Adrenal gland (tissue), 12 donors: ENCODE data around the gene AP1AR. TPM values are rescaled to one million over a fixed set of nuclear protein-coding genes. Genes with fewer than 3 reads are reported as not detected.
"Not testable (repeated sequence)": the region's sequence is repeated elsewhere in the genome, so short reads cannot be mapped to it uniquely, and the experiment has no call there.

Experiments used
- DNase-seq, 7 donors: peaks; one replicate each; pipeline ENCODE4 v3.0.0-alpha.2; 2019 to 2020
- H3K27ac ChIP-seq, 5 donors: fragments of 200-600 bp; sonication (generic) in 4 of 5; 1 replicate in 3 of 5; 2 replicates in 2 of 5; pipeline versions ENCODE4 v1.5.1 to v1.8.0; 2016 to 2020; ENCODE audit warnings: mild to moderate bottlenecking in 1 of 5
- H3K27me3 ChIP-seq: fragments of 200-600 bp; 2 replicates; pipeline ENCODE4 v1.8.0; 2021
- H3K36me3 ChIP-seq, 2 donors: fragments of 200-600 bp; replicated peaks in 1 of 2; 1 replicate in 1 of 2; 2 replicates in 1 of 2; pipeline versions ENCODE4 v1.5.1 to v1.8.0; 2018 to 2022
- H3K4me1 ChIP-seq, 2 donors: fragments of 200-600 bp; replicated peaks in 1 of 2; 1 replicate in 1 of 2; 2 replicates in 1 of 2; pipeline versions ENCODE4 v1.5.1 to v1.8.0; 2018 to 2021
- H3K4me3 ChIP-seq, 4 donors: fragments of 200-600 bp; sonication (generic) in 3 of 4; one replicate each; pipeline ENCODE4 v1.5.1; 2016 to 2018
- H3K9me3 ChIP-seq, 3 donors: fragments of 200-600 bp; sonication (generic) in 1 of 3; replicated peaks in 1 of 3; 1 replicate in 2 of 3; 2 replicates in 1 of 3; pipeline versions ENCODE4 v1.5.1 to v1.8.0; 2016 to 2021
- CTCF ChIP-seq, 6 experiments: fragments of 450-650 bp in 4 of 6; fragments of 200-600 bp in 2 of 6; sonication (generic) in 1 of 6; IDR thresholded peaks; 1 replicate in 5 of 6; 2 replicates in 1 of 6; pipeline versions ENCODE4 v1.5.1 to v1.8.0; 2016 to 2021; ENCODE audit warnings: antibody characterized with exemption in 6 of 6, mild to moderate bottlenecking in 2 of 6, moderate library complexity in 1 of 6
- POLR2A ChIP-seq, 2 donors: fragments of 450-650 bp; IDR thresholded peaks; one replicate each; pipeline ENCODE4 v1.6.1; 2017; ENCODE audit warnings: antibody characterized with exemption in 2 of 2, mild to moderate bottlenecking in 2 of 2, moderate library complexity in 1 of 2
- WGBS, 4 donors: extraction: QIAGEN DNeasy Blood & Tissue Kit in 2 of 4; methylation state at CpG; one replicate each; pipeline versions ENCODE4 v1.1.5 to v1.1.7; 2013 to 2017; 5-methylcytosine and 5-hydroxymethylcytosine counted together
- intact Hi-C, 2 donors: fragments of 100-400 bp; cut with DNase I; formaldehyde crosslinking; loops; one replicate each; pipeline versions ENCODE4 v1.14.1 to v1.15.0; 2022 to 2023
- polyA plus RNA-seq, 3 donors: library from polyadenylated mRNA; stranded (reverse); fragments of 200-250 nt in 2 of 3; fragments of 350-450 nt in 1 of 3; fragmentation: Illumina TruSeq in 1 of 3; extraction: RNeasy Lipid Tissue Mini Kit (QIAGEN cat#74804) in 1 of 3; gene quantifications; one replicate each; pipeline ENCODE4 v1.2.3, GENCODE V29; 2013 to 2014
- total RNA-seq, 9 donors: library from RNA; depleted of rRNA in 4 of 9; stranded (reverse); fragments of >200 nt in 4 of 9; fragments of 120-200 nt in 1 of 9; fragmentation: NEBNext Ultra II Directional in 1 of 9; extraction: Animal tissue kit (Norgen Biotek cat#: 25700) in 1 of 9; gene quantifications; one replicate each; pipeline versions ENCODE4 v1.1.0 to v1.2.4, GENCODE V29; 2013 to 2023
- donor health status: healthy with polysubstance abuse.
- donor health status: Bipolar disorder and iron deficiency.
- donor health status: DM: yes; HTN: yes; CAD: no.
- donor health status: DM: no; HTN: no; CAD: no.
- donor health status: DM: no; HTN: no; CAD: no.
- donor health status: DM: yes; HTN: yes; CAD: no.

AP1AR gene
- total and polyA plus RNA-seq, 12 donors: 7.3 to 30.1 (median 19.6) TPM

GRCh38 chr4:112299721-112300120 lies 68.1 kb downstream of the AP1AR start:
- no peak for DNase-seq
- no peak for TF ChIP-seq POLR2A (IDR thresholded peaks at IDR 0.05)
- TF ChIP-seq CTCF (IDR thresholded peaks at IDR 0.05): no peak
- Histone ChIP-seq H3K4me3 (no peak overlapping the region), H3K27ac (no peak overlapping the region), H3K27me3 (no peaks in the 10 kb centered on the region), H3K9me3 (no peaks in the 10 kb centered on the region), H3K36me3 (no peaks in the 10 kb centered on the region), H3K4me1 (peaks cover 0 to 17% of the 10 kb centered on the region in 2 donors)
- intact Hi-C loops: no loop called here
- 84 to 86% (median 85%) methylated on average over 4 of the region's 4 CpGs for WGBS, 4 donors

- no peaks in the 10 kb centered on the region for H3K9me3 ChIP-seq
- intact Hi-C loops: no loop called here
- peaks cover 0 to 8% of the 10 kb centered on the region in 2 donors for H3K4me1 ChIP-seq
- no peak overlapping the region for H3K27ac ChIP-seq
- no peaks in the 10 kb centered on the region for H3K27me3 ChIP-seq
- H3K4me3 ChIP-seq: no peak overlapping the region
- WGBS, 4 donors: 78 to 92% (median 84%) methylated on average over 5 of the region's 5 CpGs
- H3K36me3 ChIP-seq: no peaks in the 10 kb centered on the region
- TF ChIP-seq CTCF (IDR thresholded peaks at IDR 0.05): no peak
- no peak for TF ChIP-seq POLR2A (IDR thresholded peaks at IDR 0.05)
- DNase-seq: no peak
Observed at GRCh38 chr4:112302320-112303274, 71.0 kb downstream of the AP1AR start.

- intact Hi-C loops, H3K4me3 ChIP-seq, DNase-seq, H3K27ac ChIP-seq, H3K36me3 ChIP-seq, H3K9me3 ChIP-seq, H3K4me1 ChIP-seq, H3K27me3 ChIP-seq: not testable (repeated sequence)
- WGBS, 4 donors: 45 to 77% (median 61%) methylated on average over 3 of the region's 3 CpGs
Observed at GRCh38 chr4:112305477-112305876, 73.9 kb downstream of the AP1AR start.

GRCh38 chr4:112309263-112309791 lies 77.7 kb downstream of the AP1AR start:
- H3K4me3 ChIP-seq, H3K9me3 ChIP-seq, DNase-seq, H3K27ac ChIP-seq, H3K36me3 ChIP-seq, H3K27me3 ChIP-seq, intact Hi-C loops, H3K4me1 ChIP-seq: not testable (repeated sequence)
- WGBS, 4 donors: 57 to 68% (median 59%) methylated on average over 10 to 12 of the region's 12 CpGs

GRCh38 chr4:112311516-112311915 lies 79.9 kb downstream of the AP1AR start:
- intact Hi-C loops: no loop called here

More at GRCh38 chr4:112311516-112311915, 79.9 kb downstream of the AP1AR start:
- Histone ChIP-seq H3K36me3 (no peaks in the 10 kb centered on the region), H3K27me3 (no peaks in the 10 kb centered on the region), H3K9me3 (no peaks in the 10 kb centered on the region), H3K4me1 (no peaks in the 10 kb centered on the region), H3K4me3 (no peak overlapping the region), H3K27ac (no peak overlapping the region)
- 85 to 92% (median 89%) methylated on average over 5 of the region's 5 CpGs for WGBS, 4 donors
- no peak for DNase-seq
- TF ChIP-seq POLR2A (IDR thresholded peaks at IDR 0.05) (no peak), CTCF (IDR thresholded peaks at IDR 0.05) (no peak)
